DMS53 (cell line): Measurements from ENCODE around the gene LIX1L.

ENCODE experiments used
- DNase-seq: peaks from one replicate; lab custom pipeline; 2025; lab: John Stamatoyannopoulos, UW

LIX1L gene

DNA sequence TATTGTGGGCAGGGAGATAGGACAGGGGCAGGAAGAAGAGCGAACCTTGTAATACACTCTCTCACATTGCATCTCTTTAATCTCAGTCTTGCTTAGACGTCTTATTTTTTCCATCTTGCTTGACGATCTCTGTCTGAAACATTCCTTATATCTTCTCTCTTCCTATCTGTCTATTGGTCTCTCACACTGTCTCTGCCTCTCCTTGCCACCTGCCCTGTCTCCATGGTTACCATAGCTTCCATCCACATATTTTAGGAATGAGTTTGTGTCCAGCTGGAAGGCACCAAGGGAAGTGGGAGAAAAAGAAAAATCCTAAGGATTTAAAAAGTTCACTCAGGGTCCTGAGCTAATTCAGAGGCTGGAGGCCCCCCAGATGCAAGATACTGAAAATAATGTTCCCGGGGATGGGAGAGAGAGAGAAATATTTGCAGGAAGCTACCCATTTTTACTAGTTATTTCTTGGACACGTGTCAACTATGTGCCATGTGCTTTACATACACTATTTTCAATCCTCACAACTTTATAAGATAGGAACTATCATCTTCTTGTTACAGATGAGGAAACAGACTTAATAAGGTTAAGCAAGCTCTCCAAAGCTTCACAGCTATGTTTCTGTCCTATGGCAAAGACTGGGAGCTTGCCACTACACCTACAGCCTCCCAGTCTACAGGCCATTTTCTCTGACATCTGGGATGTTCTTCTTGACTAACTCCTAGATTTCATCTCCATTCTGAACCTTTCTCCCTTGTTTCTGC, 5.6 kb upstream of the LIX1L start:
- DNase-seq: peak; percentile 84

DNA sequence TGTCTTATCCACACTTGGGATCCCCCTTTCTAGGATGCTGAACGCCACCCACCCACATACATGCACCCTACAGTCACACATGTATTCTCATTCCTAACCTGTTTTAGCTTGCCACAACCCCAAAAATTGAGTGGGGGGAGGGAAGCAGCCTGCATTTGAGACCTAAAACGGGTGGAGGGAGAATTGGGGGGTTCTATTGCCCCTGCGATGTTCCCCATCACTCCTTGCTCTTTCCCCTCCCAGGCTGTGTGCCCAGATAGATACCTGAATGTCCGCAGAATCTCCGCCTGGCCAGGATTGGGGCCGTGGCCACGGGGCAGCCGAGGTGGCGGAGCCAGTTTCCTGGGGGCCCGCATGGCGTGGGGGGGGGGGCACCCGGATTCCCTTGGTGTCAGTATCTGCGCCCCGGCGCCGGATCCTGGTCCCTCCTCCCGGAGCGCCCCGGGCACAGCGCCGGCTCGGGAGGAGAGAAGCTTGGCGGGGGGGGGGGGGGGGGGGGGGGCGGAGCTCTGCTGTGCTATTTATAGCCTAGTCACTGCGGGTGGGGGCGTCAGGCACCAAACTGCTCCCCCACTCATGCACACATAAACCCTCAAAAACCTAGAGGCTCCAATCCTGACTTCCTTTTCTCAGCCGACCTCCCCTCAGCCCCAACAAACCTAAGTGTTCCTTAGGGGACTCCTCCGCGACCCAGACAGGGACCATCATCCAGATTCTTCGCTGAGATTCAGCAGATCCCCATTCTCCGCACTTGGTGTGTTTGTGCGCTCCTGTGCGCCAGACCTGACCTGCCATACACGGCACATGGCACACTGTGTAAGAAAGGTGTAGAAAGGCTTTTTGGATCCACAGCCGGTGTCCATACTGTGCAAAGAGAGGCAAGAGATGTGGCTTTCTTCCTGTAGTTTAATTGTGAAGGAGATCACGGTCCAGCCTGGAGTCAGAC, 4.6 kb upstream of the LIX1L start:
- DNase-seq: peak; percentile 66

DNA sequence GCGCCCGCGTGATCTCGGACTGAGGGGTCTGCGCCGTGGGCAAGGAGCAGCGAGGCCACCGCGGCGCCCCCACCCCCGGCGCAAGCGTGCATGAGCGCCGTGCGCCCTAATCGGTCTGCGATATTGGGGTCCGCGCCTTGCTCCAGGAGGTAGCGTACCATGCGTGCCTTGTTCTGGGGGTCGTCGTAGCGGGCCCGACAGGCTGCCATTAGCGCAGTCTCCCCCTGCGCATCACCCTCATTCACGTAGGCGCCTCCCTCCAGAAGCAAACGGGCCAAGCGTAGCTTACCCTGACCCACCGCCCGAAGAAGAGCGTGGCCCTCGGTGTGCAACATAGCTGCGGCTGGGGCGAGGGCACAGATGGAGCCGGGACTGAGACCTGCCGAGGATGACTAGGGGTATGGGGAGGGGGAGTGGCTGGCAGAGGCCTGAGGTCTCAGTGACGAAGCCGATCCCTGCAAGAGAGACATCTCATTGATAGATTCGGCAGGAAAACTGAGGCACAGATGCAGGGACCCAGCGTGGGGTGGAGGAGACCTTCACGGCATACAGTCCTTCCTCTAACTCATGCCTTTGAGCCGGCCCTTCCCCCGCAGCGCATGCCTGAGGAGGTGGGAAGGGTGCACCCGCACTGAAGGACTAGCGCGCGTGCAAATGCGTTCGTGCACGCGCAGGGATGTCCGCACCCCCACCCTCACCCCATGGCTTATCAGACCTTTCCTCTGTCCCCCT, 3.8 kb upstream of the LIX1L start:
- peak; percentile 63 for DNase-seq

DNA sequence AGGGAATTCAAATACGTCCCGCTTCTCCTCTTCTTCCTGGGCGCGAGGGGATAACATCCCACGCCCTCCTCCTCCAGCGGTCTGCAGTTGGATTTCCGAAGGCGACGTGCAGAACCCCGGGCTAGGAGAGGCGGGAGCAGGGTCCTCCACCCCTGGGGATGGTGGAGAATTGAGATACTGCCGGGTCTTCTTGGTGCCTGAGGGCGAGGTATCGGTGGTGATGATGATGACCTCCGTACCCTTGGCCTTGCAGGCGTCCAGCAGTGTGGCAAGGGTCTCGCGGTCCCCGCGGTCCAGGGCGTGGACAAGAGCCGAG, 3.2 kb upstream of the LIX1L start:
- peak; percentile 34 for DNase-seq

DNA sequence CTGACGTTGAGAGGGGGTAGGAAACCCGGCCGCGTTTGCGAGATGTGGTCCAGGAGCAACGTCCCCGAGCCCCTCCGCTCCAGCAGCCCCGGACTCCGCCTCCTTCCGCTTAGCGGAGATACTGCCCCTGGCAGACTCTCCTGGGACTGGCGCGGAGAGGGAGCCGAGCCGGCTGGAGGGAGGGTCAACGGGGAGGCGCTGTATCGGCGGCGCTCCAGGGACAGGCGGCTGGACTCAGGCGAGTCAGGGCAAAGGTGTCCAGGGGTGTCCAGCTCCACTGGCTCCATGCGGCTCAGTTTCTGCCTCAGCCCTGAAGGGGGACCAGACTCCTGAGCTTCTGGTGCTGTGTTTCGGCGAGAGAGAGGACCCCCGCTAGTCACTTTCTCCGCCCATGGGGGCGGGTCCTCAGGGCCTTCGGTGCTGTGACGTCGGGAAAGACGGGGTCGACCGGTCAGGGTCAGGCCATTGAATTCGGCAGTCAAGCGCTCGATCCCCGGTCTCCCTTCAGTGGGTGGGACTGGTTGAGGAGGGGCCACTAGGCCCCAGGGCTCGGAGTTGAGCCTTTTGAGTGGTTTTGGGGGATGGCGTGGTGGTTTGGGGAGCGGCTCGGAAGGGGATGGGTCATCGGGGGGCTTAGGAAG, 2.8 kb upstream of the LIX1L start:
- peak; percentile 83 for DNase-seq

DNA sequence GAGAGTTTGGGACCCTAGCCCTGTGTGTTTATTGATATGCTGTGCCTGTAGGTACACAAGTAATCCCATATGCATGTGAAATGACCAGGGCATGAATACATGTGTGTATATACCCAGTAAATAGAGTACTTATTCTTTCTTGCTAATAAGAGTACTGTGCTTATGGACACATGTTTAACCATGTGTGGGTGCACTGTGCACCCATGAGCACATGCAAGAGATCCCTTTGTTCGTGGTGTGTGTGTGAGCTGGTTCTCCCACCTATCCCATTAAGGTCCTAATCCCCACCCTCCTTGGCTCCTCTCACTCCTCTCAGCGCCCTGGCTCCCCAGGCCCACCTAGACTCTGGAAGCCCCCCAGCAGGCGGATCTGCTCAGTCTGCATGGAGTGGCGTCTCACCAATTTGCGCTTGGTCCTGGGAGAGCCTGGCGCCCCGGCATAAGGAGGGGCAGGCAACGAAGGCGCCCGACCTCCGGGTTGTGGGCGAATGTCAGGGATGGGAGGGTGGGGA, 2.2 kb upstream of the LIX1L start:
- DNase-seq: peak; percentile 36

DNA sequence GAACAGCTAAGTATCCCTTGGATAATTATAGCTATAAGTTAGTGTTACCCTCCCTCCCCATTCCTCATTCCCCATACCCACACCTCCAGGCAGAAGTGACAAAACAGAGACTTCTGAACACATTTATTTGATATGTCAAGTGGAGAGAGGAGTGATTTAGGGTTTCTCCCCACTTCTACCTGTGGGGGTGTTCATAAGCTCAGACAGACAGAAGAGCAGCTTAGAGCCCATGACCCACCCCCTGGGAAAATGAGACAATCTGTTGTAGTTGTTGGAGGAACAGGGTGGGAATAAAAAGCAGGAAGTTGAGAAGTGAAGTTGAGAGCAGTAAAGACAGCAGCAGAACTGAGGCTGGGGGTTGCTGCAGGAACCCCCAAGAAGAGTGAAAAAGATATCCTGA, 1.5 kb upstream of the LIX1L start:
- no peak for DNase-seq

DNA sequence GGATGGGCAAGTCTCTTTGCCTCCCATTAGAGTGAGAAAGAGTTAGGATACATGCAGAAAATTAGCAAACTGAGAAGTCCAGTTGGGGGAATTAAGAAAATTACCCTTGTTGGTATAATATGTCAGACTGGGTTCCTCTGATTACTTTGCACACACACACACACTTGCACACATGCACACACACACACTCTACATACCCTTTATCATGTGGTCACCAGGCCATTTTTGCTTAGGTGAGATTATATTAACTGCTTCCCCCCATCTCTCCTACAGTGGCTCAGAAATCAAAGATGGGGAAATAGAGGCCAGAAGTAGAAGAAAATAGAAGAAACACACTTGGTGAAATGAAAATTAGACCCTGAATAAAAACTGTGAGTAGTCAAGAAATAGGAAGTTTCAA, 917 bp upstream of the LIX1L start:
- no peak for DNase-seq

DNA sequence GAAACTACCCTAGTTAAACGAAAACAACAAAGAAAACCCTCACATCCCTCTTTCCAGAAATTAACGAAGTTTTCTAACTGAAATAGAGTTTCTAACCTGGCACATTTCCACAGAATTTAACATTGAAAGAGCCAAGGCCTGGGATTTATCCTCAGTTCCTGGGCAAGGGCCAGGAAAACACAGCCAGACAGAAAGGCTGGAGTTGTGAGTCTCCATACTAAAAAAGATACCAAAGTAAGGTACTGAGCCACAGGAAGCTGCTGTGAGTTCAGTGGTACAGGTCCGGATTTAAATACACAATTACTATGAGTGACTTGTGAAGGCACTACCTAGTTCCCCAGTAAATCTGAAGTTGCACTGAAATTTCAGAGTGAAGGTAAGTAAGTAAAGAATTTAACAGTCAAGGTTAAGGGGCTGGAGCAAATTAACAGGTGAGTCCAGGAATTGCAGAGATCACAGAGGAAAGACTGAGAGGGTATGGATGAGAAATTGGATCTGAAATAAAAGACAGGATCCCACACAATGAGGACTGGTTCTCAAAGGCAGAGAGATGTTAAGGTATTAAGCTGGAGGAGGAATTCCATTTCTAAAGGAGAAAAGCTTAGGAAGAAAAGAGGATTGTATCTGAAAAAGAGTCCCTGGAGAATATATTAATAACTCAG, 905 bp downstream of the LIX1L start:
- DNase-seq: peak; percentile 40

DNA sequence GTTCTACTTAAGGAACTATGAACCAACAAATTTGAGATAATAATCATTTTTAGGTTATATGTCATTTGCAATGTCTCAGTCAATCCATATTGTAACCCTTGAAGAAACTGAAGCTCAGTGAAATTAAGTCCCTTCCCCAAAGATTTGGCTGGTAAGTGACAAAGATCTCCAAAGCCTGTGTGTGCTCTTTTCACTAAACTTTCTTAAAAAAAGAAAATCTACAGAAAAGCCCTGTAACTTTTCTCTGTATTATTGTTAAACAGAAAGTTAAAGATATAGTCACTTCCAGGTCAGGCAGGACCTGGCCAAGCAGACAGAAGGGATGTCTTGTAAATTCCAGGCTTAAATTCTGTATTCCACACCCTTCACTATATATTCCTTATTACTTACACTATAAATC, 1.5 kb downstream of the LIX1L start:
- DNase-seq: no peak

DNA sequence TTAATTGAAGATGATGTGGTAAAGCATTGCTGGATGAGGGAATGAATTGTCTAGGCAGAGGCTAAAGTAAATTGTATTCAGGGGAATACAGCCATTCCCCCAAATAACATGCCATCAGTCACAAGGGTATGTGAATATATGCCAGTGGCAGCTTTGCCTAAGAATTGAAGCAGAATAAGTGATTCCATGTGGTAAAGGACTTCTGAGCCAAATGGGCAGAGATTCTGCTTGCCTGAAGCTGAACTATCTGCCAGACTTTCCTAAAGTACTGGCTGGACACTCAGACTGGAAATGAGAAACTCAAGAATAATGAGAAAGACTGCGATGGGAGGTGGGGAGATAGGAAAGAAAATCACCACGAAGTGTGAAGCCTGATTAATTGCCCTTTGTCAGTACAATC, 2.4 kb downstream of the LIX1L start:
- DNase-seq: no peak

DNA sequence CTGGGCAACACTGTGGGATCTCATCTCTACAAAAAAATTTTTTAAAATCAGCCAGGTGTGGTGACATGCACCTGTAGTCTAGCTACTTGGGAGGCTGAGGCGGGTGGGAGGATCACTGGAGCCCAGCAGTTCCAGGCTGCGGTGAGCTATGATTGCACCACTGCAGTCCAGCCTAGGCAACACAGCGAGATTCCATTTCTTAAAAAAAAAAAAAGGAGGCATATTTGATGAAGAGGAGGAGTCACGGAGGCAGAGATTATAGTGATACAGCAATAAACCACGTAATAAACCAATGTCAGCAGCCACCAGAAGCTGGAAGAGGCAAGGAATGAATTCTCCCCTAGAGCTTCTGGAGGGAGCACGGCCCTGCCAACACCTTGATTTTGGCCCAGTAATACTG, 4.0 kb downstream of the LIX1L start:
- no peak for DNase-seq

DNA sequence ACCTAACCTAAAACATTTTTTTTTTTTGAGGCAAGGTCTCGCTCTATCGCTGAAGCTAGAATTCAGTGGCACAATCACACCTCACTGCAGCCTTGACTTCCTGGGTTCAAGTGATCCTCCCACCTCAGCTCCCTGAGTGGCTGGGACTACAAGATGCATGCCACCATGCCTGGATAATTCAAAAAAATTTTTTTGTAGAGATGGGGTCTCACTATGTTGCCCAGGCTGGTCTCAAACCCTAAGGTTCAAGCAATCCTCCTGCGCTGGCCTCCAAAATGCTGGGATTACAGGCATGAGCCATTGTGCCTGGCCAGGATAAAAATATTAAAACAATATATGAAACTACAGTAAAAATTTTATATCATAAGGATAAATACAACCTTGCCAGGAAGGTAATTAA, 4.9 kb downstream of the LIX1L start:
- DNase-seq: no peak

DNA sequence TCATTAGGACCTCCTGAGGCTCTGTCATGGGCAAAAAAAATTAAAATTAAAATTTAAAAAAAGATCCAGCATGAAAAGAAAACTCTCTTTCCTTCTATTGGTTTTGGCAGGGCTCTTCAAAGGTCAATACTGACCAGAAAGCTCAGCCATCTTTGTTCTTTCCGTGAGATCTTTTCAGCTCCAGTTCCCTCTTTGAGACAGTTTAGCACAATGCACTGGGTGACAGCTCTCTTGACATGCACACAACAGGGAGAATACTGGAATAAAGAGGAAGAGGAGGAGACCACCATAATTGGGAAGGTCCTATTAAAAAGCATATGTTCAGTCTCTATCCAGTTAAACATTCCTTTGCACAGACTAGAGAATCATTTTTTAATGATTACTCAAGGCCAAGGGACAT, 6.3 kb downstream of the LIX1L start:
- no peak for DNase-seq

DNA sequence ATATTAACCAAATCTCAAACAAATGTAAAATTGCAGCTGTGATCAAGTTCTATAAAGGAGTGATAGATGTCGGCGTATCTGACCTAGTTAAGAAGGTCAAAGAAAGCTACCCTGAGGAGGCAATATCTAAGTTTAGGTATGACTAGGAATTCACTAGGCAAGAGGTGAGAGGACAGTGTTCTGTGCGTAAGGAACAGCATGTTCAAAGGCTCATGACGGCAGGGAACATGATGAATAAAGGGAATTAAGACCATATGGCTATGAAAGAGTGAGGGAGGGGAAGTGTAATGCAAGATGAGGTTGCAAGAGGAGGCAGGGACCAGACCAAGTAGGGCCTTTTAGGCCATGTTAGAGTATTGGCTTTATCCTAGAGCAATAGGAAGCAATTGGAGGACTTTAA, 8.6 kb downstream of the LIX1L start:
- no peak for DNase-seq

DNA sequence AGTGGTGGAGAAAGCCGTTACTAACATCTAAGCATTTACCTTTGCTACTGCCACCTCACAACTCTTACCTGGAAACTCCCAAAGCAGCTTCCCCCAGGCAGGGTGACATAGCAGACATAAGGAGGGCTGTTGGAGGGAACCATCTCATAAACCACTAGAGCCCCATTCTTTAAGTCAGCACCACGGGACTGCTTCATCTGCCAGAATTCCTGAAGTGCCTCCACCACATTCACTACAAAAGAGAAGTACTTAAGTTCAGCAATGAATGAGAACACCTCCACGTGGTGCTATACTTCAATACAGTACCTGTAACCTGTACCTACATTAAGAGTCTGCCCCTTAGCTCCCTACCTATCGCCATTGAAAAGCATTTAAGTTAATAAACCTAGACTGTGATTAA, 10.3 kb downstream of the LIX1L start:
- no peak for DNase-seq

DNA sequence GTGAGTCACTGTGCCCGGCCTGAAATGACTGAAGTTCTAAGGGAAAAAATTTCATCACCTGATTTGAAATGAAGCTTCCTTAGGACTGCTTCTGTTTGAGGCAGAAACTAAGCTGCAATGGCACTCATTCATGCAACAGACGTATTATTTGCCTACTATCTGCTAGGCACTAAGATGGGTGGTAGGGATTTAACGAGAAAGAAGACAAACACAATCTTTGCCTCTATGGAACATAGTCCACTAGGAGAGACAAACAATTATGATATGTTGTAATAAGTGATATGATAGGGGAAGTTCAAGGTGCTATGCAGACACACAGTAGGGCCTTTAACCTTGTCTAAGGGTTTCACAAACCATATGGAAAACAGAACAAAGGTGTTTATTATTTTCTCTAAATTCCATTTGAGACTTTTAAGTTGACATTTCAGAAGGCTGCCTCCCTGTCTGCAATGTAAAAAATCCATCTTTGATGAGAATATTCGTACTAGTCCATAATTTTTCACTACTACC, 11.3 kb downstream of the LIX1L start:
- DNase-seq: no peak

DNA sequence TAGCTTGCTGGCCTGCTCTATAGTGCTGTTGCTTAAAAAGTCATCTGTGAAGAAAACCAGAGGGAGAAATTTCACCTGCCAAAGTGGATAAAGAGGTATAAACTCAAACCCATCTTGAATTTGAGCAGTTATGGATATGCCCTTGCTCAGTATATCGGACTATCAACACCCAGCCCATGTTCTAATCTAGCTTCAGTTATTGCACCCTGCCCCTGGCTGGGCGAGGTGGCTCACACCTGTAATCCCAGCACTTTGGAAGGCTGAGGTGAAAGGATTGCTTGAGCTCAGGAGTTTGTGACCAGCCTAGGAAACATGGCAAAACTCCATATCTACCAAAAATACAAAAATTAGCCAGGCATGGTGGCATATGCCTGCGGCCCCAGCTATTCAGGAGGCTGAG, 13.3 kb downstream of the LIX1L start:
- no peak for DNase-seq

DNA sequence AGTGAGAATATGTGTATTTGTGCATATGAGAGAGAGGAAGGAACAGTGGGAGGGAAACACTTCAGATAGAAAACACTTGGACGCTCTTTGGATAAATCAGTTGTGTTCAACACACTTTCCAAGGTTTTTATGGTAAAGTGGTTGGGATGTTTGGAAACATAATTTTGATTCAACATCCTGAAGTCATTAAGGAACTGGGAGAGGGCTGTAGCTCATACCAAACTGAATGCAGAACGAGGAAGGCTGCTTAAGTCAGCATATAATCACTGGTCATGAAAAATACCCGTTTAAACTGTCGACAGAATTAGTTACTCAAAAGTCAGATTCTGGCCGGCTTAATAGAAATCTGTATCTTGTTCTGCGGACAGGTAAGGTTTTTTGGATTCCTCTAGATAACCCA, 14.9 kb downstream of the LIX1L start:
- no peak for DNase-seq

DNA sequence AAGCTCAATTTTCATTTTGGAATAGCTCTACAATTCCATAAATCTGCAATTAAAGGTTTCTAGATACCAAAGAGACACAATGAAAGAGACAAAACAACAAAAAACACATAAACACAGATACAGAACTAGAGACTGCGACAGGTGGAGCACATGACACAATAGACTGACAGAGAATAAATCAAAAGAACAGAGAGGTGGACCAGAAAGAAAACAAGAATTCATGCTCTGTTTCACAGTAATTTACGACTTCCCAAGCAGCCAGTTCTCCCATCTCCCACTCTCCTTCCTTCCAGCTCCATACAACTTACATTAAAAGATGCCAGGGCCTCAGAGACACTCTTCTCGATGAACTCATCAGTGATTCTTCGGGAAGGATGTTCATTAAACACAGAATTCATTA, 15.4 kb downstream of the LIX1L start:
- no peak for DNase-seq

DNA sequence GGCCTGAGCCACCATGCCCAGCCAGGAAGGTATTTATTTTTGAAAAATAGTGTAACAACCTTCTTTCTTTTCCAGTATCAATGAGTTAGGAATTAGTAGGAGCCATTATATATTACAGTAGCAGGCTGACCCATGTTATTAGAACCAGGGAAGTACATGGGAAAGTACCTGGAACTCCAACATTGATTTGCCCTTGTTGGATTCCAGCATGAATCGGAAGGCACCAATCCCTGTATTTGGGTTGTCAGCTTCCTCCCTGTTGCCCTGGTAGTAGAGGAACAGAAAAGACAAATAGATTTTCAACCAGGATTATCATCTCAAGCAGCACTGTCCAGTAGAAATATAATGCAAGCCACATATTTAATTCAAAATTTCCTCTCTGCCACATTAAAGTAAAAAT, 20.4 kb downstream of the LIX1L start:
- no peak for DNase-seq
